Right atrium auricular region (tissue), 2 donors: Measurements from ENCODE around the gene TAAR1. TPM values are rescaled to one million over a fixed set of nuclear protein-coding genes. Genes with fewer than 3 reads are reported as not detected.
"Not testable (repeated sequence)": the region's sequence is repeated elsewhere in the genome, so short reads cannot be mapped to it uniquely, and the experiment has no call there.

Source experiments
- DNase-seq: peaks from one replicate; pipeline ENCODE4 v3.0.0-alpha.2; 2019; ENCODE audit warnings: low spot score
- H3K27ac ChIP-seq, 2 donors: fragments of 200-600 bp; sonication (generic); 1 replicate in 1 of 2; 2 replicates in 1 of 2; pipeline ENCODE4 v1.5.1; 2016 to 2019
- H3K27me3 ChIP-seq, 2 donors: fragments of 200-600 bp; sonication (generic); one replicate each; pipeline versions ENCODE4 v1.5.1 to v1.6.0; 2017 to 2019
- H3K36me3 ChIP-seq: fragments of 200-600 bp; sonication (generic); one replicate; pipeline ENCODE4 v1.5.1; 2016
- H3K4me1 ChIP-seq, 2 donors: fragments of 200-600 bp; sonication (generic); one replicate each; pipeline versions ENCODE4 v1.5.1 to v1.6.0; 2017 to 2019
- H3K4me3 ChIP-seq, 2 donors: fragments of 200-600 bp; sonication (generic); 1 replicate in 1 of 2; 2 replicates in 1 of 2; pipeline ENCODE4 v1.5.1; 2017 to 2019; ENCODE audit warnings: mild to moderate bottlenecking in 1 of 2, moderate library complexity in 1 of 2
- H3K9me3 ChIP-seq, 2 donors: fragments of 200-600 bp; sonication (generic); one replicate each; pipeline ENCODE4 v1.5.1; 2019
- CTCF ChIP-seq, 2 donors: fragments of 200-600 bp; sonication (generic); IDR thresholded peaks; one replicate each; pipeline ENCODE4 v1.5.1; 2019; ENCODE audit warnings: antibody characterized with exemption in 2 of 2
- total RNA-seq, 2 donors: library from RNA; depleted of rRNA; stranded (reverse); fragments of >200 nt; gene quantifications; one replicate each; pipeline ENCODE4 v1.1.0, GENCODE V29; 2016

The TAAR1 gene
- total RNA-seq, 2 donors from 2014 or later: not detected

GRCh38 chr6:132684272-132684671 lies 25.3 kb upstream of the TAAR1 start:
- Histone ChIP-seq H3K27me3 (no peaks in the 10 kb centered on the region), H3K27ac (no peak overlapping the region), H3K4me3 (no peak overlapping the region), H3K36me3 (no peaks in the 10 kb centered on the region), H3K9me3 (no peaks in the 10 kb centered on the region), H3K4me1 (no peaks in the 10 kb centered on the region)
- no peak for DNase-seq
- TF ChIP-seq CTCF (IDR thresholded peaks at IDR 0.05): no peak

GRCh38 chr6:132683543-132683942 lies 24.6 kb upstream of the TAAR1 start:
- no peak for DNase-seq
- no peak overlapping the region for H3K4me3 ChIP-seq
- no peaks in the 10 kb centered on the region for H3K9me3 ChIP-seq
- no peaks in the 10 kb centered on the region for H3K4me1 ChIP-seq
- H3K36me3 ChIP-seq: no peaks in the 10 kb centered on the region
- no peak for TF ChIP-seq CTCF (IDR thresholded peaks at IDR 0.05)
- no peaks in the 10 kb centered on the region for H3K27me3 ChIP-seq
- H3K27ac ChIP-seq: no peak overlapping the region

- H3K27ac ChIP-seq, H3K27me3 ChIP-seq, DNase-seq: not testable (repeated sequence)
Observed at GRCh38 chr6:132679094-132679493, 20.1 kb upstream of the TAAR1 start.

GRCh38 chr6:132675749-132676148 lies 16.8 kb upstream of the TAAR1 start:
- H3K27ac ChIP-seq: no peak overlapping the region
- H3K27me3 ChIP-seq: no peaks in the 10 kb centered on the region
- no peaks in the 10 kb centered on the region for H3K36me3 ChIP-seq
- H3K4me1 ChIP-seq: no peaks in the 10 kb centered on the region
- no peak for DNase-seq
- H3K9me3 ChIP-seq: no peaks in the 10 kb centered on the region
- TF ChIP-seq CTCF (IDR thresholded peaks at IDR 0.05): no peak
- H3K4me3 ChIP-seq: no peak overlapping the region

More at GRCh38 chr6:132679094-132679493, 20.1 kb upstream of the TAAR1 start:
- not testable (repeated sequence) for H3K9me3 ChIP-seq, H3K4me1 ChIP-seq, H3K4me3 ChIP-seq, H3K36me3 ChIP-seq

- no peaks in the 10 kb centered on the region for H3K9me3 ChIP-seq
- H3K27ac ChIP-seq: no peak overlapping the region
- no peaks in the 10 kb centered on the region for H3K36me3 ChIP-seq
- DNase-seq: no peak
- no peak overlapping the region for H3K4me3 ChIP-seq
- H3K27me3 ChIP-seq: no peaks in the 10 kb centered on the region
- TF ChIP-seq CTCF (IDR thresholded peaks at IDR 0.05): no peak
- H3K4me1 ChIP-seq: no peaks in the 10 kb centered on the region
Observed at GRCh38 chr6:132675002-132675401, 16.0 kb upstream of the TAAR1 start.

GRCh38 chr6:132673376-132674094 lies 14.6 kb upstream of the TAAR1 start:
- DNase-seq: no peak

More at GRCh38 chr6:132673376-132674094, 14.6 kb upstream of the TAAR1 start:
- Histone ChIP-seq H3K4me3 (no peak overlapping the region), H3K4me1 (no peaks in the 10 kb centered on the region), H3K27me3 (no peaks in the 10 kb centered on the region), H3K9me3 (no peaks in the 10 kb centered on the region), H3K27ac (no peak overlapping the region), H3K36me3 (no peaks in the 10 kb centered on the region)
- TF ChIP-seq CTCF (IDR thresholded peaks at IDR 0.05): no peak
